LNCaP clone FGC (cell line): Measurements from ENCODE around the gene SART1.

Experiments
- DNase-seq: peaks from one replicate; pipeline ENCODE4 v3.0.0-alpha.2; 2011; ENCODE audit warnings: low read depth
- H3K4me3 ChIP-seq: 2 replicates; pipeline ENCODE4 v1.5.1; 2011; ENCODE audit warnings: mild to moderate bottlenecking, low read depth, low read length, control low read depth
- CTCF ChIP-seq: IDR thresholded peaks from 2 replicates; pipeline ENCODE4 v1.5.1; 2012; ENCODE audit warnings: mild to moderate bottlenecking; ENCODE audit not compliant: control insufficient read depth, insufficient read depth; ENCODE audit errors: extremely low read depth

Gene SART1

GRCh38 chr11:65917434-65918210, 43.9 kb upstream of the SART1 start:
- DNase-seq = no peak
- peak overlapping the region; percentile 95 for H3K4me3 ChIP-seq
- TF ChIP-seq CTCF = no peak

GRCh38 chr11:65918211-65919140, 43.1 kb upstream of the SART1 start, which contains the start of gene C11orf68:
Gene C11orf68, minus strand, starts transcription at chr11:65919062. Its CDS starts 31 bp downstream, at chr11:65919031.
- TF ChIP-seq CTCF = 0 out of 2 replicates have a peak, but pooled peaks have one; percentile 1
- H3K4me3 ChIP-seq = peak within 1 kb of the TSS; percentile 95
- no peak for DNase-seq

GRCh38 chr11:65919141-65919572, 42.4 kb upstream of the SART1 start, which contains the start of gene DRAP1:
Gene DRAP1, plus strand, starts transcription at chr11:65919426. Its CDS starts 76 bp downstream, at chr11:65919502.
- peak; percentile 91 for DNase-seq
- TF ChIP-seq CTCF = peak; percentile 9; the same call in 1 of the 2 replicates
- H3K4me3 ChIP-seq = peak within 1 kb of the TSS; percentile 95

- peak overlapping the region; percentile 80 for H3K4me3 ChIP-seq
- no peak for DNase-seq
- no peak for TF ChIP-seq CTCF
Observed at GRCh38 chr11:65919573-65920371, 41.8 kb upstream of the SART1 start.

- no peak for DNase-seq
- no peak for TF ChIP-seq CTCF
- peak overlapping the region; percentile 80 for H3K4me3 ChIP-seq
Observed at GRCh38 chr11:65920372-65920802, 41.1 kb upstream of the SART1 start.

GRCh38 chr11:65921033-65921555, 40.4 kb upstream of the SART1 start:
- DNase-seq = no peak
- TF ChIP-seq CTCF = no peak
- H3K4me3 ChIP-seq = peak overlapping the region; percentile 80
